Trophoblast cell (in vitro differentiated cells and primary cell): Measurements from ENCODE around the gene INPP5J.

Experiments used
- DNase-seq, 2 donors: peaks; one replicate each; pipeline ENCODE4 v3.0.0-alpha.2; 2016
- H2AFZ ChIP-seq: 2 replicates; pipeline ENCODE4 v1.6.1; 2013; ENCODE audit warnings: low read length, moderate library complexity, mild to moderate bottlenecking; ENCODE audit not compliant: insufficient read depth, poor library complexity
- H2AK5ac ChIP-seq: 2 replicates; pipeline ENCODE4 v1.6.1; 2013; ENCODE audit warnings: mild to moderate bottlenecking, low read length
- H2BK120ac ChIP-seq: 2 replicates; pipeline ENCODE4 v1.6.1; 2013; ENCODE audit warnings: low read length, mild to moderate bottlenecking, moderate library complexity; ENCODE audit not compliant: insufficient read depth, poor library complexity
- H2BK12ac ChIP-seq: 2 replicates; pipeline ENCODE4 v1.6.1; 2013; ENCODE audit warnings: mild to moderate bottlenecking, low read length, moderate library complexity
- H2BK5ac ChIP-seq: 2 replicates; pipeline ENCODE4 v1.6.1; 2013; ENCODE audit warnings: low read length, low read depth, moderate library complexity, mild to moderate bottlenecking; ENCODE audit not compliant: poor library complexity
- H3K14ac ChIP-seq: 2 replicates; pipeline ENCODE4 v1.6.1; 2013; ENCODE audit warnings: mild to moderate bottlenecking, low read length
- H3K18ac ChIP-seq: 2 replicates; pipeline ENCODE4 v1.6.1; 2013; ENCODE audit warnings: mild to moderate bottlenecking, low read length
- H3K23ac ChIP-seq: 2 replicates; pipeline ENCODE4 v1.6.1; 2013; ENCODE audit warnings: low read length
- H3K27ac ChIP-seq: 2 replicates; pipeline ENCODE4 v1.5.1; 2013; ENCODE audit warnings: low read depth, mild to moderate bottlenecking, inconsistent platforms, low read length, moderate library complexity
- H3K27me3 ChIP-seq: 2 replicates; pipeline ENCODE4 v1.6.1; 2013; ENCODE audit warnings: inconsistent platforms, mild to moderate bottlenecking, low read length, moderate library complexity; ENCODE audit not compliant: insufficient read depth
- H3K36me3 ChIP-seq, 2 experiments: 1 replicate in 1 of 2; 2 replicates in 1 of 2; pipeline ENCODE4 v1.6.1; 2013; ENCODE audit warnings: low read length in 2 of 2, mild to moderate bottlenecking in 2 of 2, moderate library complexity in 1 of 2; ENCODE audit not compliant: insufficient read depth in 2 of 2, control insufficient read depth in 1 of 2
- H3K4ac ChIP-seq: 2 replicates; pipeline ENCODE4 v1.6.1; 2013; ENCODE audit warnings: low read depth, mild to moderate bottlenecking, low read length, moderate library complexity
- H3K4me1 ChIP-seq, 2 experiments: 1 replicate in 1 of 2; 2 replicates in 1 of 2; pipeline ENCODE4 v1.6.1; 2013; ENCODE audit warnings: low read length in 2 of 2, mild to moderate bottlenecking in 2 of 2, moderate library complexity in 1 of 2; ENCODE audit not compliant: insufficient read depth in 2 of 2, control insufficient read depth in 1 of 2
- H3K4me2 ChIP-seq: 2 replicates; pipeline ENCODE4 v1.6.1; 2013; ENCODE audit warnings: inconsistent platforms, mild to moderate bottlenecking, low read length, moderate library complexity
- H3K4me3 ChIP-seq: 2 replicates; pipeline ENCODE4 v1.5.1; 2013; ENCODE audit warnings: mild to moderate bottlenecking, low read depth, low read length, inconsistent platforms
- H3K79me1 ChIP-seq: one replicate; pipeline ENCODE4 v1.6.1; 2013; ENCODE audit warnings: low read length
- H3K79me2 ChIP-seq: 2 replicates; pipeline ENCODE4 v1.6.1; 2013; ENCODE audit warnings: low read length, mild to moderate bottlenecking; ENCODE audit not compliant: control insufficient read depth, insufficient read depth, poor library complexity
- H3K9ac ChIP-seq: 2 replicates; pipeline ENCODE4 v1.6.1; 2013; ENCODE audit warnings: mild to moderate bottlenecking, low read length
- H3K9me3 ChIP-seq: 2 replicates; pipeline ENCODE4 v1.6.1; 2013; ENCODE audit warnings: low read depth, mild to moderate bottlenecking, control low read depth, inconsistent platforms, low read length; ENCODE audit not compliant: insufficient read depth
- H4K12ac ChIP-seq: 2 replicates; pipeline ENCODE4 v1.6.1; 2013; ENCODE audit warnings: low read depth, mild to moderate bottlenecking, low read length, moderate library complexity
- H4K8ac ChIP-seq: 2 replicates; pipeline ENCODE4 v1.6.1; 2013; ENCODE audit warnings: low read depth, mild to moderate bottlenecking, low read length, moderate library complexity
- H4K91ac ChIP-seq: one replicate; pipeline ENCODE4 v1.6.1; 2013; ENCODE audit warnings: low read depth, mild to moderate bottlenecking, low read length, moderate library complexity
- WGBS: extraction: QIAGEN DNeasy Blood & Tissue Kit; methylation state at CpG from one replicate; pipeline ENCODE4 v1.1.7; 2013; ENCODE audit warnings: missing lambda C conversion rate; ENCODE audit not compliant: insufficient read length, insufficient coverage; ENCODE audit errors: extremely low coverage; 5-methylcytosine and 5-hydroxymethylcytosine counted together

Gene INPP5J

GRCh38 chr22:31135706-31136105 is 12.9 kb downstream of the INPP5J start:
- no peak for DNase-seq
- Histone ChIP-seq H4K91ac (no peak overlapping the region), H3K27me3 (no peaks in the 10 kb centered on the region), H3K9me3 (no peaks in the 10 kb centered on the region), H3K79me2 (no peaks in the 10 kb centered on the region), H3K23ac (no peak overlapping the region), H3K36me3 (no peaks in the 10 kb centered on the region), H4K8ac (no peak overlapping the region), H3K27ac (no peak overlapping the region), H4K12ac (no peak overlapping the region), H3K9ac (no peak overlapping the region), H3K14ac (no peak overlapping the region), H3K4me2 (no peak overlapping the region), H3K4me1 (no peaks in the 10 kb centered on the region), H2BK5ac (no peak overlapping the region), H2BK12ac (no peak overlapping the region), H3K79me1 (no peaks in the 10 kb centered on the region), H2AFZ (no peak overlapping the region), H2BK120ac (no peak overlapping the region), H2AK5ac (no peak overlapping the region), H3K18ac (no peak overlapping the region), H3K4ac (no peak overlapping the region), H3K4me3 (no peak overlapping the region)
- no CpG with 5 or more reads among the region's 6 CpGs for WGBS

GRCh38 chr22:31136155-31136554 is 13.4 kb downstream of the INPP5J start:
- DNase-seq = no peak
- no peaks in the 10 kb centered on the region for H3K79me2 ChIP-seq
- H3K79me1 ChIP-seq = no peaks in the 10 kb centered on the region
- H2BK120ac ChIP-seq = no peak overlapping the region
- H3K27ac ChIP-seq = no peak overlapping the region
- no peak overlapping the region for H2AK5ac ChIP-seq
- H2AFZ ChIP-seq = no peak overlapping the region
- no peak overlapping the region for H3K9ac ChIP-seq
- H3K4me2 ChIP-seq = no peak overlapping the region
- no peak overlapping the region for H3K4me3 ChIP-seq
- H3K4me1 ChIP-seq = no peaks in the 10 kb centered on the region
- no peak overlapping the region for H4K91ac ChIP-seq
- WGBS = no CpG with 5 or more reads among the region's 9 CpGs
- H3K36me3 ChIP-seq = no peaks in the 10 kb centered on the region
- H3K18ac ChIP-seq = no peak overlapping the region
- H2BK12ac ChIP-seq = no peak overlapping the region
- H4K12ac ChIP-seq = no peak overlapping the region
- H3K4ac ChIP-seq = no peak overlapping the region
- no peaks in the 10 kb centered on the region for H3K9me3 ChIP-seq
- H3K27me3 ChIP-seq = no peaks in the 10 kb centered on the region
- no peak overlapping the region for H3K14ac ChIP-seq
- no peak overlapping the region for H4K8ac ChIP-seq
- H2BK5ac ChIP-seq = no peak overlapping the region
- H3K23ac ChIP-seq = no peak overlapping the region

- DNase-seq = no peak
- Histone ChIP-seq H3K27me3 (no peaks in the 10 kb centered on the region), H2AFZ (no peak overlapping the region), H3K27ac (no peak overlapping the region), H3K79me1 (no peaks in the 10 kb centered on the region), H3K36me3 (no peaks in the 10 kb centered on the region), H3K4ac (no peak overlapping the region), H2AK5ac (no peak overlapping the region), H4K8ac (no peak overlapping the region), H3K4me3 (no peak overlapping the region), H4K91ac (no peak overlapping the region), H4K12ac (no peak overlapping the region), H3K79me2 (no peaks in the 10 kb centered on the region), H3K4me1 (no peaks in the 10 kb centered on the region), H3K9ac (no peak overlapping the region), H3K23ac (no peak overlapping the region), H3K18ac (no peak overlapping the region), H3K4me2 (no peak overlapping the region), H2BK12ac (no peak overlapping the region), H2BK5ac (no peak overlapping the region), H3K14ac (no peak overlapping the region), H3K9me3 (no peaks in the 10 kb centered on the region), H2BK120ac (no peak overlapping the region)
- WGBS = no CpG with 5 or more reads among the region's 16 CpGs
These were observed 13.9 kb downstream of the INPP5J start for GRCh38 chr22:31136711-31137110.

- no peak overlapping the region for H3K18ac ChIP-seq
- H3K4me2 ChIP-seq = no peak overlapping the region
- no peak overlapping the region for H3K9ac ChIP-seq
- H4K91ac ChIP-seq = no peak overlapping the region
- no peak overlapping the region for H2AK5ac ChIP-seq
- no peaks in the 10 kb centered on the region for H3K79me1 ChIP-seq
- no peak overlapping the region for H2BK12ac ChIP-seq
- H4K12ac ChIP-seq = no peak overlapping the region
- H3K4ac ChIP-seq = no peak overlapping the region
- no peak overlapping the region for H4K8ac ChIP-seq
- no CpG with 5 or more reads among the region's 10 CpGs for WGBS
- H3K14ac ChIP-seq = no peak overlapping the region
- H3K36me3 ChIP-seq = no peaks in the 10 kb centered on the region
- no peak overlapping the region for H2AFZ ChIP-seq
- no peaks in the 10 kb centered on the region for H3K79me2 ChIP-seq
- H3K27ac ChIP-seq = no peak overlapping the region
- no peaks in the 10 kb centered on the region for H3K4me1 ChIP-seq
- H3K4me3 ChIP-seq = no peak overlapping the region
- H3K9me3 ChIP-seq = no peaks in the 10 kb centered on the region
- no peak overlapping the region for H2BK120ac ChIP-seq
- no peak for DNase-seq
- H2BK5ac ChIP-seq = no peak overlapping the region
- no peaks in the 10 kb centered on the region for H3K27me3 ChIP-seq
- H3K23ac ChIP-seq = no peak overlapping the region
These were observed 15.0 kb downstream of the INPP5J start for GRCh38 chr22:31137721-31138120.
